Measurements from ENCODE around the gene BZW2. TPM values are rescaled to one million over a fixed set of nuclear protein-coding genes. Genes with fewer than 3 reads are reported as not detected.

Gene BZW2
- total and polyA plus RNA-seq, 2 of the 13 experiments (the other 11 are each of a cell fraction or from before 2014, with no cell fraction given): 21.8 to 95.2 TPM

DNA sequence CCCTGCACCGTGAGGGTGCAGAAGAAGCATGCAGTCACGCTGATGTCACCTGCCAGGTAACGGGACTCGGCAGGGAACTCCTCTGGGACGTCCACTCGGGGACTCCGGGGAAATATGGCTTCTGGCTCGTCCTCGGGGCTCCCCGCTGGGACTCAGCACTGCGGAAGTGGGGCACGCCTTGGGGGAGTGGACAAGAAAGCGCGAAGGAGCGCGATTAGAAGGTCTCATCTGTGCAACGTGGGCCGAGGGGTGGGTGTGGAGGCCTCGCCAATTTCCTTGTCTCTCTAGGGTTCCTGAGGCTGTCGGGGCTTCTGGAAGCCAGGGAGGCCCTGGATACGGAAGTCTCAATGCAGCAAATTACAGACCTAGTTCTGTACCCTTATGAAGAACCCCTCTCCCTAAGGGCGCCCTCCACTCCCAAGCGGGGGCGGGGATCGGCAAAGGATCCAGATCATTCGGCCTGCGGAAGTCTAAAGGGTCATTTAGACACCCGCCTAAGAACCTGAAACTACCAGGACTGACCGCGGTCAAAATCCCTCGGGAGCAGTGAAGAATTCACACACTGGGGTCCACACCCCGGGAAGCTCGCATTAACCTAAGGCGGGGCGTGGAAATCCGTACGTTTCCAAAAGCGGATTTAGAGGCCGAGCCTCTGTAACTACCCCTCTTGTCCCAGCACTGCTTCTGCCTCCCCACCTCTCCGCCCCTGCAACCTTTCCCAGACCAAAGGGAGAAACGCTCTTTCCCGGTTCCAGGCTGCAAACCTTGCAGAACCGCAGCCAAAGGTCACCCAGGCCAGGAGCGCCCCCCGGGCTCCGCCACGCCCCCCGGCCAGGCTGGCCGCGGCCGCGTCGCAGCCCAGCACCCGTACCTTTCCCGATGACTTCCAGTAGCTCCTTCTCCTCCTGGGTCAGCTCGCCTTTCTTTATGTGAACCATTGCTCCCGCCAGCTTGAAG lies 1.1 kb upstream of the BZW2 start (continued):
- TF ChIP-seq CSRNP2 (CRISPR knock-in tag; conservative IDR thresholded peaks at IDR 0.05; ENCODE audit: low read depth): no peak
- TF ChIP-seq, protein P1, sequence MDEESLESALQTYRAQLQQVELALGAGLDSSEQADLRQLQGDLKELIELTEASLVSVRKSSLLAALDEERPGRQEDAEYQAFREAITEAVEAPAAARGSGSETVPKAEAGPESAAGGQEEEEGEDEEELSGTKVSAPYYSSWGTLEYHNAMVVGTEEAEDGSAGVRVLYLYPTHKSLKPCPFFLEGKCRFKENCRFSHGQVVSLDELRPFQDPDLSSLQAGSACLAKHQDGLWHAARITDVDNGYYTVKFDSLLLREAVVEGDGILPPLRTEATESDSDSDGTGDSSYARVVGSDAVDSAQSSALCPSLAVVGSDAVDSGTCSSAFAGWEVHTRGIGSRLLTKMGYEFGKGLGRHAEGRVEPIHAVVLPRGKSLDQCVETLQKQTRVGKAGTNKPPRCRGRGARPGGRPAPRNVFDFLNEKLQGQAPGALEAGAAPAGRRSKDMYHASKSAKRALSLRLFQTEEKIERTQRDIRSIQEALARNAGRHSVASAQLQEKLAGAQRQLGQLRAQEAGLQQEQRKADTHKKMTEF (CRISPR knock-in tag; IDR thresholded peaks at IDR 0.05): no peak; the same call in 1 of the 2 replicates
- TF ChIP-seq ZNF773 (CRISPR knock-in tag; IDR thresholded peaks at IDR 0.05; ENCODE audit: borderline replicate concordance): no peak
- TF ChIP-seq ZBTB7A (CRISPR knock-in tag; IDR thresholded peaks at IDR 0.05): peak; percentile 58; the same call in 1 of the 2 replicates
- peak; percentile 51; the same call in 1 of the 2 replicates for TF ChIP-seq HDAC1 (CRISPR knock-in tag; IDR thresholded peaks at IDR 0.05)
- TF ChIP-seq DR1 (CRISPR knock-in tag; IDR thresholded peaks at IDR 0.05): no peak
- no peak for TF ChIP-seq SNAPC5 (CRISPR knock-in tag; IDR thresholded peaks at IDR 0.05; ENCODE audit: borderline replicate concordance)
- no peak for TF ChIP-seq PAWR (CRISPR knock-in tag; IDR thresholded peaks at IDR 0.05; ENCODE audit: borderline replicate concordance)
- no peak for TF ChIP-seq FLYWCH1 (CRISPR knock-in tag; IDR thresholded peaks at IDR 0.05)
- 0 out of 2 replicates have a peak, but pooled peaks have one; percentile 34 for TF ChIP-seq ZNF230 (CRISPR knock-in tag; IDR thresholded peaks at IDR 0.05)
- no peak for TF ChIP-seq ZNF672 (CRISPR knock-in tag; IDR thresholded peaks at IDR 0.05)
- TF ChIP-seq RBM22 (optimal IDR thresholded peaks at IDR 0.05; ENCODE audit: low read length): no peak
- TF ChIP-seq ZNF414 (CRISPR knock-in tag; IDR thresholded peaks at IDR 0.05): no peak; the same call in 1 of the 2 replicates
- TF ChIP-seq ZNF292 (CRISPR knock-in tag; IDR thresholded peaks at IDR 0.05; ENCODE audit: borderline replicate concordance, low read depth): 0 out of 2 replicates have a peak, but pooled peaks have one; percentile 30
- no peak for TF ChIP-seq KLF15 (CRISPR knock-in tag; IDR thresholded peaks at IDR 0.05; ENCODE audit: borderline replicate concordance)
- TF ChIP-seq BCL6 (CRISPR knock-in tag; IDR thresholded peaks at IDR 0.05): no peak
- TF ChIP-seq PCBP1 (IDR thresholded peaks at IDR 0.05; ENCODE audit: borderline replicate concordance, low read depth, low read length): no peak
- TF ChIP-seq NFIB (CRISPR knock-in tag; IDR thresholded peaks at IDR 0.05; ENCODE audit: borderline replicate concordance): no peak
- TF ChIP-seq, protein P2, sequence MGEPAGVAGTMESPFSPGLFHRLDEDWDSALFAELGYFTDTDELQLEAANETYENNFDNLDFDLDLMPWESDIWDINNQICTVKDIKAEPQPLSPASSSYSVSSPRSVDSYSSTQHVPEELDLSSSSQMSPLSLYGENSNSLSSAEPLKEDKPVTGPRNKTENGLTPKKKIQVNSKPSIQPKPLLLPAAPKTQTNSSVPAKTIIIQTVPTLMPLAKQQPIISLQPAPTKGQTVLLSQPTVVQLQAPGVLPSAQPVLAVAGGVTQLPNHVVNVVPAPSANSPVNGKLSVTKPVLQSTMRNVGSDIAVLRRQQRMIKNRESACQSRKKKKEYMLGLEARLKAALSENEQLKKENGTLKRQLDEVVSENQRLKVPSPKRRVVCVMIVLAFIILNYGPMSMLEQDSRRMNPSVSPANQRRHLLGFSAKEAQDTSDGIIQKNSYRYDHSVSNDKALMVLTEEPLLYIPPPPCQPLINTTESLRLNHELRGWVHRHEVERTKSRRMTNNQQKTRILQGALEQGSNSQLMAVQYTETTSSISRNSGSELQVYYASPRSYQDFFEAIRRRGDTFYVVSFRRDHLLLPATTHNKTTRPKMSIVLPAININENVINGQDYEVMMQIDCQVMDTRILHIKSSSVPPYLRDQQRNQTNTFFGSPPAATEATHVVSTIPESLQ (CRISPR knock-in tag; conservative IDR thresholded peaks at IDR 0.05): no peak
- TF ChIP-seq PITX1 (CRISPR knock-in tag; IDR thresholded peaks at IDR 0.05): no peak
- no peak for TF ChIP-seq ZNF282 (IDR thresholded peaks at IDR 0.05; ENCODE audit: partially characterized antibody)
- no peak for TF ChIP-seq ZNF549 (CRISPR knock-in tag; IDR thresholded peaks at IDR 0.05)
- TF ChIP-seq ZNF235 (CRISPR knock-in tag; IDR thresholded peaks at IDR 0.05; ENCODE audit: borderline replicate concordance): 0 out of 2 replicates have a peak, but pooled peaks have one; percentile 35
- no peak for TF ChIP-seq RFXAP (CRISPR knock-in tag; IDR thresholded peaks at IDR 0.05; ENCODE audit: borderline replicate concordance)
